GM12864 (cell line): ENCODE results near the gene GRIN2A.

Source experiments
- DNase-seq: peaks from one replicate; pipeline ENCODE4 v3.0.0-alpha.2; 2011; ENCODE audit warnings: low read depth
- H3K4me3 ChIP-seq: 2 replicates; pipeline ENCODE4 v1.5.1; 2011; ENCODE audit warnings: mild to moderate bottlenecking, low read depth, low read length, control low read depth
- CTCF ChIP-seq: IDR thresholded peaks from 2 replicates; pipeline ENCODE4 v1.5.1; 2011; ENCODE audit warnings: low read depth, mild to moderate bottlenecking, moderate library complexity, low read length, control low read depth, inconsistent platforms; ENCODE audit errors: missing control alignments

GRIN2A gene

GRCh38 chr16:9775998-9776397 is 406.2 kb downstream of the GRIN2A start:
- no peak for TF ChIP-seq CTCF
- no peak overlapping the region for H3K4me3 ChIP-seq
- DNase-seq, result no peak

- DNase-seq, result no peak
- TF ChIP-seq CTCF, result no peak
- no peak overlapping the region for H3K4me3 ChIP-seq
Measured at GRCh38 chr16:9773289-9773688, 408.9 kb downstream of the GRIN2A start.

- no peak overlapping the region for H3K4me3 ChIP-seq
- TF ChIP-seq CTCF, result no peak
- DNase-seq, result no peak
Measured at GRCh38 chr16:9772526-9773225, 409.6 kb downstream of the GRIN2A start.

- no peak overlapping the region for H3K4me3 ChIP-seq
- no peak for TF ChIP-seq CTCF
- DNase-seq, result no peak
Measured at GRCh38 chr16:9766891-9767290, 415.3 kb downstream of the GRIN2A start.

- DNase-seq, result no peak
- no peak for TF ChIP-seq CTCF
Measured at GRCh38 chr16:9763505-9763904, 418.7 kb downstream of the GRIN2A start.

GRCh38 chr16:9761870-9762269 is 420.4 kb downstream of the GRIN2A start:
- no peak for DNase-seq
- H3K4me3 ChIP-seq, result no peak overlapping the region
- TF ChIP-seq CTCF, result no peak

More at GRCh38 chr16:9763505-9763904, 418.7 kb downstream of the GRIN2A start:
- no peak overlapping the region for H3K4me3 ChIP-seq

- no peak for TF ChIP-seq CTCF
- no peak for DNase-seq
- no peak overlapping the region for H3K4me3 ChIP-seq
Measured at GRCh38 chr16:9757687-9758086, 424.5 kb downstream of the GRIN2A start.
